K562 (cell line): ENCODE data around the gene CBX1. TPM values are rescaled to one million over a fixed set of nuclear protein-coding genes. Genes with fewer than 3 reads are reported as not detected.

Experiments
- ATAC-seq: fragments of 200-7000 bp; cut with Tn5 transposase; 3 replicates; pipeline ENCODE4 v1.9.1; 2020; ENCODE audit warnings: moderate library complexity
- BruUV-seq: library from RNA; stranded (reverse); fragments of 400-500 nt; replicated peaks from 2 replicates; lab custom pipeline; 2021; lab: Mats Ljungman, UMichigan
- CTCF ChIA-PET: fragments of 300-600 bp; formaldehyde crosslinking; extraction: SDS; loops from one replicate; lab custom pipeline; 2021; ENCODE audit warnings: low intra/inter-chr PET ratio; lab: Yijun Ruan, JAX
- POLR2A ChIA-PET: fragments of 300-600, 350-650 bp; sonication (Branson Sonifier 250); formaldehyde crosslinking; extraction: SDS; loops from one replicate; lab custom pipeline; 2021; ENCODE audit warnings: antibody characterized with exemption, inconsistent platforms; lab: Yijun Ruan, JAX
- DNase-seq, 4 experiments: peaks; one replicate each; pipeline versions ENCODE4 v3.0.0 to v3.0.0-alpha.2; 2011 to 2018; ENCODE audit warnings: low spot score in 3 of 4, mixed read lengths in 3 of 4; ENCODE audit errors: extremely low read depth in 1 of 4
- FAIRE-seq: peaks from 2 replicates; lab custom pipeline; 2011; peaks lifted over from hg19 to GRCh38; lab: Jason Lieb, UNC
- H2AFZ ChIP-seq: 2 replicates; pipeline ENCODE4 v1.6.0; 2011; ENCODE audit warnings: low read depth, low read length, control low read depth, inconsistent platforms
- H3K27ac ChIP-seq: fragments of 200-600 bp; 3 replicates; pipeline ENCODE4 v1.8.0; 2011; ENCODE audit warnings: low read depth, mild to moderate bottlenecking, control low read depth, inconsistent platforms, low read length, moderate library complexity, mixed read lengths; ENCODE audit errors: extremely low read depth
- H3K27me3 ChIP-seq, 2 experiments: fragments of 300-600 bp in 1 of 2; 2 replicates in 1 of 2; 3 replicates in 1 of 2; pipeline versions ENCODE4 v1.6.0 to v1.8.0; 2011; ENCODE audit warnings: inconsistent platforms in 2 of 2, low read length in 2 of 2, mild to moderate bottlenecking in 1 of 2, mixed read lengths in 1 of 2, moderate library complexity in 1 of 2; ENCODE audit not compliant: control insufficient read depth in 2 of 2, insufficient read depth in 2 of 2
- H3K36me3 ChIP-seq: fragments of 300-600 bp; 3 replicates; pipeline ENCODE4 v1.8.0; 2011; ENCODE audit warnings: mild to moderate bottlenecking, low read length, inconsistent platforms; ENCODE audit not compliant: control insufficient read depth, insufficient read depth
- H3K4me1 ChIP-seq, 2 experiments: fragments of 200-600 bp in 1 of 2; replicated peaks in 1 of 2; 2 replicates in 1 of 2; 3 replicates in 1 of 2; pipeline versions ENCODE4 v1.5.1 to v1.8.0; 2011; ENCODE audit warnings: inconsistent platforms in 2 of 2, low read length in 2 of 2, mild to moderate bottlenecking in 1 of 2, mixed read lengths in 1 of 2, moderate library complexity in 1 of 2; ENCODE audit not compliant: control insufficient read depth in 2 of 2, insufficient read depth in 2 of 2
- H3K4me2 ChIP-seq: 2 replicates; pipeline ENCODE4 v1.6.1; 2011; ENCODE audit warnings: low read length, control low read depth, inconsistent platforms, mixed read lengths; ENCODE audit not compliant: insufficient read depth
- H3K4me3 ChIP-seq: fragments of 200-600 bp; sonication (generic), shearing (Covaris generic); 2 replicates; pipeline ENCODE4 v1.5.1; 2016; ENCODE audit warnings: control low read depth, inconsistent platforms
- H3K79me2 ChIP-seq: fragments of 200-600 bp; 3 replicates; pipeline ENCODE4 v1.8.0; 2011; ENCODE audit warnings: low read length, inconsistent platforms; ENCODE audit not compliant: control insufficient read depth, insufficient read depth
- H3K9ac ChIP-seq, 2 experiments: 2 replicates each; pipeline versions ENCODE4 v1.6.0 to v1.6.1; 2011; ENCODE audit warnings: low read depth in 2 of 2, low read length in 2 of 2, control low read depth in 1 of 2, inconsistent platforms in 1 of 2, mild to moderate bottlenecking in 1 of 2, mixed read lengths in 1 of 2; ENCODE audit not compliant: insufficient read depth in 1 of 2
- H3K9me1 ChIP-seq: one replicate; pipeline ENCODE4 v1.6.0; 2011; ENCODE audit warnings: inconsistent platforms, mild to moderate bottlenecking, low read length, moderate library complexity; ENCODE audit not compliant: control insufficient read depth, insufficient read depth
- H3K9me3 ChIP-seq: replicated peaks from 2 replicates; pipeline ENCODE4 v1.5.1; 2011; ENCODE audit warnings: low read depth, low read length, inconsistent platforms; ENCODE audit not compliant: control insufficient read depth, insufficient read depth
- H4K20me1 ChIP-seq: replicated peaks from 2 replicates; pipeline ENCODE4 v1.6.1; 2011; ENCODE audit warnings: low read length, inconsistent platforms, mixed read lengths; ENCODE audit not compliant: control insufficient read depth, insufficient read depth
- ATF7 ChIP-seq: fragments of 450-650 bp; IDR thresholded peaks from 2 replicates; pipeline ENCODE4 v1.7.1; 2014; ENCODE audit warnings: mild to moderate bottlenecking, moderate library complexity
- CEBPG ChIP-seq, 3 experiments: fragments of 200-800 bp in 1 of 3; sonication (Bioruptor generic) in 1 of 3; sonication (generic) in 1 of 3; formaldehyde crosslinking in 1 of 3; IDR thresholded peaks in 2 of 3; conservative IDR thresholded peaks in 1 of 3; 2 replicates each; pipeline versions ENCODE4 v1.6.1 to v1.8.0; 2016 to 2022; ENCODE audit warnings: missing compliant biosample characterization in 2 of 3, missing genetic modification characterization in 2 of 3, mild to moderate bottlenecking in 1 of 3, missing genetic modification reagents in 1 of 3
- CXXC5 ChIP-seq: fragments of 250-450 bp; sonication (Bioruptor Pico); IDR thresholded peaks from 2 replicates; pipeline ENCODE4 v1.8.0; 2022; ENCODE audit warnings: inconsistent platforms, mild to moderate bottlenecking, moderate library complexity
- DPF2 ChIP-seq: fragments of 450-650 bp; IDR thresholded peaks from 2 replicates; pipeline ENCODE4 v1.6.1; 2016
- ESRRA ChIP-seq: fragments of 450-650 bp; IDR thresholded peaks from 2 replicates; pipeline ENCODE4 v1.6.1; 2014; ENCODE audit warnings: low read depth, mild to moderate bottlenecking, moderate library complexity, borderline replicate concordance
- HDAC6 ChIP-seq: IDR thresholded peaks from 2 replicates; pipeline ENCODE4 v1.6.1; 2012; ENCODE audit warnings: low read depth, mild to moderate bottlenecking, control low read depth, inconsistent platforms, low read length, moderate library complexity
- KLF13 ChIP-seq: fragments of 450-650 bp; IDR thresholded peaks from 2 replicates; pipeline ENCODE4 v1.6.1; 2016; ENCODE audit warnings: missing genetic modification characterization, low read depth, mild to moderate bottlenecking, missing compliant biosample characterization, moderate library complexity, borderline replicate concordance
- MYBL2 ChIP-seq, 2 experiments: fragments of 450-650 bp in 1 of 2; sonication (generic) in 1 of 2; formaldehyde crosslinking in 1 of 2; IDR thresholded peaks; 2 replicates each; pipeline versions ENCODE4 v1.6.1 to v1.8.1; 2017 to 2022; ENCODE audit warnings: borderline replicate concordance in 1 of 2, inconsistent platforms in 1 of 2, low read depth in 1 of 2, mild to moderate bottlenecking in 1 of 2, missing genetic modification reagents in 1 of 2, moderate library complexity in 1 of 2
- POU5F1 ChIP-seq: fragments of 150-350 bp; IDR thresholded peaks from 2 replicates; pipeline ENCODE4 v1.6.1; 2014; ENCODE audit warnings: borderline replicate concordance, low read length, low read depth, mild to moderate bottlenecking; ENCODE audit not compliant: partially characterized antibody
- PRMT5 ChIP-seq: sonication (generic); formaldehyde crosslinking; IDR thresholded peaks from 2 replicates; pipeline ENCODE4 v1.5.0; 2020; ENCODE audit warnings: missing genetic modification reagents
- PTRF ChIP-seq: fragments of 450-650 bp; IDR thresholded peaks from 2 replicates; pipeline ENCODE4 v1.6.1; 2016; ENCODE audit warnings: mild to moderate bottlenecking, missing genetic modification characterization, missing compliant biosample characterization
- RAD51 ChIP-seq: fragments of 450-650 bp; IDR thresholded peaks from 2 replicates; pipeline ENCODE4 v1.7.1; 2016; ENCODE audit warnings: low read depth, mild to moderate bottlenecking, borderline replicate concordance
- RBM25 ChIP-seq: fragments of 200-400 bp; formaldehyde crosslinking; IDR thresholded peaks from 2 replicates; pipeline ENCODE4 v1.6.1; 2018; ENCODE audit warnings: low read length, low read depth, moderate library complexity; ENCODE audit not compliant: severe bottlenecking
- SNAPC5 ChIP-seq: fragments of 250-450 bp; sonication (Bioruptor Pico); IDR thresholded peaks from 2 replicates; pipeline ENCODE4 v1.8.0; 2021; ENCODE audit warnings: moderate library complexity, mild to moderate bottlenecking, inconsistent platforms
- SRSF3 ChIP-seq: fragments of 200-400 bp; formaldehyde crosslinking; IDR thresholded peaks from 2 replicates; pipeline ENCODE4 v1.6.1; 2016; ENCODE audit warnings: mild to moderate bottlenecking, low read length, moderate library complexity; ENCODE audit not compliant: insufficient read depth
- TEAD2 ChIP-seq: fragments of 450-650 bp; IDR thresholded peaks from 2 replicates; pipeline ENCODE4 v1.6.1; 2016; ENCODE audit warnings: missing genetic modification characterization, control low read depth, missing compliant biosample characterization
- TFAP4 ChIP-seq: sonication (generic); formaldehyde crosslinking; IDR thresholded peaks from 2 replicates; pipeline ENCODE4 v1.8.0; 2022; ENCODE audit warnings: missing genetic modification reagents, mild to moderate bottlenecking, moderate library complexity, borderline replicate concordance
- THRB ChIP-seq: fragments of 450-650 bp; formaldehyde crosslinking; conservative IDR thresholded peaks from 2 replicates; pipeline ENCODE4 v1.4.0; 2022; ENCODE audit warnings: mild to moderate bottlenecking, missing genetic modification characterization
- ZNF184 ChIP-seq: sonication (generic); formaldehyde crosslinking; IDR thresholded peaks from 2 replicates; pipeline ENCODE4 v1.5.0; 2020; ENCODE audit warnings: missing genetic modification reagents
- ZNF589 ChIP-seq: fragments of 200-800 bp; sonication (Bioruptor generic); IDR thresholded peaks from 2 replicates; pipeline ENCODE4 v1.6.1; 2016; ENCODE audit warnings: low read depth, missing genetic modification characterization, missing compliant biosample characterization
- WGBS: fragments of 100-300 bp; shearing (Covaris generic); methylation state at CpG from one replicate; pipeline ENCODE4 v1.1.6; 2016; ENCODE audit warnings: low coverage, mixed read lengths; ENCODE audit not compliant: insufficient coverage; ENCODE audit errors: missing lambda C conversion rate; 5-methylcytosine and 5-hydroxymethylcytosine counted together
- in situ Hi-C: fragments of 300-500 bp; cut with MboI; formaldehyde crosslinking; loops from 4 replicates; pipeline ENCODE4 v1.15.0; 2018; ENCODE audit warnings: inconsistent platforms, mixed read lengths
- intact Hi-C: fragments of 100-400 bp; cut with micrococcal nuclease; formaldehyde crosslinking; loops from 2 replicates; pipeline ENCODE4 v1.14.2; 2022
- polyA plus RNA-seq, 8 experiments: library from polyadenylated mRNA; depleted of rRNA in 4 of 8; stranded (reverse) in 5 of 8; unstranded in 3 of 8; fragments of >200 nt; fragmentation: Nextera tagmentation in 2 of 8; fragmentation: Illumina TruSeq in 1 of 8; extraction: Ambion mirVana in 2 of 8; extraction: Trizol in 1 of 8; gene quantifications; 2 replicates each; pipeline versions ENCODE4 v1.2.1 to v1.2.3, GENCODE V29; 2011 to 2014; ENCODE audit warnings: inconsistent platforms in 1 of 8, missing spikeins in 1 of 8
- total RNA-seq, 7 experiments: library from RNA; depleted of rRNA in 6 of 7; stranded (reverse); fragments of >200 nt in 6 of 7; fragmentation: Illumina TruSeq in 2 of 7; extraction: Trizol in 2 of 7; gene quantifications; 2 replicates each; pipeline versions ENCODE4 v1.2.1 to v1.2.3, GENCODE V29; 2011 to 2021; ENCODE audit warnings: low replicate concordance in 1 of 7

CBX1 gene
- total and polyA plus RNA-seq, 9 of the 15 experiments (the other 6 are each of a cell fraction or from before 2014, with no cell fraction given): 10.6 to 95.7 (median 52.7) TPM

GRCh38 chr17:48066656-48067055 is 34.6 kb downstream of the CBX1 start:
- DNase-seq (no peak), FAIRE-seq (peak; percentile 35), ATAC-seq (no peak)
- intact Hi-C loops: no loop called here
- in situ Hi-C loops: loop anchor here (5.0 kb wide), 1 partner anchor 39 kb away; no protein-coding TSS in a partner anchor
- 55% methylated on average over 1 of the region's 1 CpG for WGBS
- H3K27ac ChIP-seq: no peak overlapping the region
- H3K36me3 ChIP-seq: peaks cover 77% of the 10 kb centered on the region
- ChIA-PET POLR2A (interaction anchor here (0.8 to 1.4 kb wide), 4 partner anchors 9 to 30 kb away, joined by 3 to 4 read pairs (median 3); no protein-coding TSS in a partner anchor), CTCF (no interaction called here)
- H3K79me2 ChIP-seq: no peaks in the 10 kb centered on the region
- H3K9me3 ChIP-seq: no peaks in the 10 kb centered on the region
- no peak overlapping the region for H3K9ac ChIP-seq
- peaks cover 3% of the 10 kb centered on the region; the same call in 1 of the 2 replicates for H4K20me1 ChIP-seq
- no TSS peak for BruUV-seq
- no peaks in the 10 kb centered on the region for H3K9me1 ChIP-seq
- H3K4me2 ChIP-seq: no peak overlapping the region
- no peak overlapping the region for H3K4me3 ChIP-seq
- no peaks in the 10 kb centered on the region for H3K27me3 ChIP-seq
- peaks cover 0 to 7% of the 10 kb centered on the region in 2 experiments; a peak in 2 of 5 replicates for H3K4me1 ChIP-seq
- no peak overlapping the region for H2AFZ ChIP-seq
- TF ChIP-seq TFAP4 (CRISPR knock-in tag): no peak
- no peak for TF ChIP-seq ZNF184 (CRISPR knock-in tag)
- no peak for TF ChIP-seq ZNF589 (CRISPR knock-in tag)
- no peak for TF ChIP-seq THRB
- TF ChIP-seq DPF2: no peak
- TF ChIP-seq CXXC5 (CRISPR knock-in tag): no peak
- no peak for TF ChIP-seq ATF7
- no peak for TF ChIP-seq PTRF (tag)
- TF ChIP-seq HDAC6: no peak
- no peak for TF ChIP-seq KLF13
- TF ChIP-seq SNAPC5: no peak
- TF ChIP-seq RBM25: no peak
- TF ChIP-seq ESRRA: no peak
- TF ChIP-seq PRMT5 (CRISPR knock-in tag): no peak
- TF ChIP-seq POU5F1: no peak
- no peak for TF ChIP-seq RAD51
- no peak for TF ChIP-seq TEAD2 (tag)
- no peak for TF ChIP-seq SRSF3
- no peak for TF ChIP-seq MYBL2 (IDR thresholded peaks at IDR 0.05; ENCODE audit: low read depth)
- TF ChIP-seq MYBL2 (CRISPR knock-in tag; IDR thresholded peaks at IDR 0.05; ENCODE audit: borderline replicate concordance): no peak
- no peak for TF ChIP-seq CEBPG (CRISPR knock-in tag; IDR thresholded peaks at IDR 0.05)
- no peak for TF ChIP-seq CEBPG (tag; conservative IDR thresholded peaks at IDR 0.05 in 1 of 2, IDR thresholded peaks at IDR 0.05 in 1 of 2)
